ENCODE measurements around the gene ISCA1. TPM values are rescaled to one million over a fixed set of nuclear protein-coding genes. Genes with fewer than 3 reads are reported as not detected.

ISCA1 gene
- total RNA-seq, 4 donors from 2014 or later, result 50.6 to 67.4 (median 55.6) TPM

GRCh38 chr9:86286278-86286677 lies 3.9 kb upstream of the ISCA1 start:
- no peak for TF ChIP-seq CTCF (IDR thresholded peaks at IDR 0.05)
- DNase-seq (ENCODE audit: low spot score) (no peak), ATAC-seq (ENCODE audit: low FRiP score) (no peak)

GRCh38 chr9:86285261-86285660 lies 2.9 kb upstream of the ISCA1 start:
- no peak for TF ChIP-seq CTCF (IDR thresholded peaks at IDR 0.05)
- ATAC-seq (ENCODE audit: low FRiP score) (no peak), DNase-seq (ENCODE audit: low spot score) (no peak)

- peak; percentile 70 for ATAC-seq (ENCODE audit: low FRiP score)
- TF ChIP-seq CTCF (IDR thresholded peaks at IDR 0.05), result no peak
- DNase-seq (ENCODE audit: low spot score), result no peak
These were observed 719 bp upstream of the ISCA1 start for GRCh38 chr9:86282979-86283535.

- DNase-seq (ENCODE audit: low spot score) (no peak), ATAC-seq (ENCODE audit: low FRiP score) (no peak)
- TF ChIP-seq CTCF (IDR thresholded peaks at IDR 0.05), result no peak
These were observed 703 bp downstream of the ISCA1 start for GRCh38 chr9:86281593-86282076.

GRCh38 chr9:86280580-86280979 lies 1.8 kb downstream of the ISCA1 start:
- no peak for TF ChIP-seq CTCF (IDR thresholded peaks at IDR 0.05)
- ATAC-seq (ENCODE audit: low FRiP score), result no peak
- no peak for DNase-seq (ENCODE audit: low spot score)

- no peak for TF ChIP-seq CTCF (IDR thresholded peaks at IDR 0.05)
- ATAC-seq (ENCODE audit: low FRiP score) (no peak), DNase-seq (ENCODE audit: low spot score) (no peak)
These were observed 2.5 kb downstream of the ISCA1 start for GRCh38 chr9:86279839-86280238.

- no peak for DNase-seq (ENCODE audit: low spot score)
- TF ChIP-seq CTCF (IDR thresholded peaks at IDR 0.05), result no peak
- ATAC-seq (ENCODE audit: low FRiP score), result no peak
These were observed 5.3 kb downstream of the ISCA1 start for GRCh38 chr9:86277072-86277471.

Data from omental fat pad (tissue), 4 donors.